GM23248 (cell line): ENCODE data around the gene RANBP6.

Experiments
- EZH2 ChIP-seq: fragments of 200-600 bp; sonication (generic); IDR thresholded peaks from 2 replicates; pipeline ENCODE4 v1.6.1; 2018; ENCODE audit warnings: antibody characterized with exemption, mild to moderate bottlenecking; ENCODE audit not compliant: insufficient read depth, poor library complexity, severe bottlenecking
- EZH2phosphoT487 ChIP-seq: fragments of 200-600 bp; sonication (generic); IDR thresholded peaks from 2 replicates; pipeline ENCODE4 v1.6.1; 2018; ENCODE audit warnings: antibody characterized with exemption, moderate library complexity, mild to moderate bottlenecking, low read depth; ENCODE audit not compliant: insufficient read depth

DNA sequence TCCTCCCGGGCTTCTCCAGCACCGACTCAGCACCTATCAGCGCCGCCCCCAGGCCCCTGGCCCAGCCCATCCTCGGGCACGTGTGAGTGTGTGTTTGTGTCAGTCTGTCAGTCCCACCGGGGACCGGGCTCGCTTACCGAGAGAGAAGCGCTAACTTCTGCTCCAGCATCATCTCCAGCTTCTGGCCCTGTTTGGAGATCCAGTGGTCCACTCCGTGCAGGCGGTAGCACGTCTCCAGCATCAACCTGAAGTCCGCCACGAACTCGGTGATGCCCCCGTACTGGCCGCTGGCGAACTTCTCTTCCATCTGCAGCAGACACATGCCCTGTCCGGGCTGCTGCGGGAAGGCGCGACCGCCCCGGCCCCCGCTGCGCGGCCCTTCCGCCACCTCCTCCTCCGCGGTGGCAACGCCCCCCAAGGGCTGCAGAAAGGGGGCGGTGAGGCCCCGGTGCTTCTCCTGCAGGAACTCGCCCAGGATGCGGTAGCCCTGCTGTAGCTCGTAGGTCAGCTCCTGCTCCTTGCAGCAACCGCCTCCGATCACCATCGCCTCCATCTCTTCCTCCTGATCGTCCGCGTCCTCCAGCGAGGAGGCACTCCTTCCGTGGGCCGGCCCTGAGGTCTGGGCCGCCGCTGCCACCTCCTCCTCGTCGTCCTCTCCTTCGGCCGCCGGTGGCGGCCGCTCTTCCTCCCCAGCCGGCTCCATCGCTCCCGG is 8.2 kb downstream of the RANBP6 start:
- TF ChIP-seq EZH2phosphoT487 (no peak), EZH2 (no peak)
